Activated naive CD8-positive, alpha-beta T cell treated with anti-CD3 and anti-CD28 coated beads, Interleukin-2, amount 50 U/mL, for 16 hours (primary cell): Measurements from ENCODE around the gene SLFN12L.
"Not testable (repeated sequence)": the region's sequence is repeated elsewhere in the genome, so short reads cannot be mapped to it uniquely, and the experiment has no call there.

ENCODE experiments used
- DNase-seq: peaks from one replicate; pipeline ENCODE4 v3.0.0-alpha.2; 2020; ENCODE audit warnings: low read depth, low spot score

SLFN12L gene

DNA sequence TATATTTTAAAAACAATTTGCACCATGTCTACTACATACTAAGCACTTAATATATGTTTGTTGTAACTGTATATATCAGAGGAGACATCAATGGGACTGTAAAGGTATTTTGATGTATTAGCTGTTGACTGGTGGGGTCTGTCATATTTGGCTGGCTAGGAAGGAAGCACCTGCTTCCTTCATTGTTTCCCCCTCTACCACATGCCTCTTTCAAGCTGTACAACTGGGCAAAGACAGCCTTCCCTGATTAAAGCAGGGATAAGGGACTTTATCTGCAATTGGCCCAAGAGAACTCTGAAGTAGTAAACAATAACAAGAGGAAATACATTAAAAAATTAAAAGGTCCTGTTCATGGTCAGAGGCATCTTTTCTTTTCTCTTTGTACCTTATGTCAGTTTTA, 5.5 kb upstream of the SLFN12L start:
- DNase-seq, result no peak

DNA sequence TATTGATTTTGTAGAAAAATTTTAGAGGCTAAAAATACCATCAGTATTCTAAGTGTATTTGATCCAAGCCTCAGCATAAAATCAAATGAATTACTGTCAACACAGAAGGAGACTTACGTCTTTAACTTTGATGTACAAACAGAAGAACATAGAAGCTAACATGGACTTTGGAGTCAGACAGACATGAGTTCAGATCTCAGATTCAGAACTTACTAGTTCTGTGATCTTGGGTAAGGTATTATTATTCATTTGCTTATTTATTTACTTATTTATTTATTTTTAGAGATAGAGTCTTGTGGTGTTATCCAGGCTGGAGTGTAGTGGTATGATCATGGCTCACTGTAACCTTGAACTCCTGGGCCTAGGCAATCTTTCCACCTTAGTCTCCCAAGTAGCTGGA, 4.0 kb upstream of the SLFN12L start:
- DNase-seq, result no peak

DNA sequence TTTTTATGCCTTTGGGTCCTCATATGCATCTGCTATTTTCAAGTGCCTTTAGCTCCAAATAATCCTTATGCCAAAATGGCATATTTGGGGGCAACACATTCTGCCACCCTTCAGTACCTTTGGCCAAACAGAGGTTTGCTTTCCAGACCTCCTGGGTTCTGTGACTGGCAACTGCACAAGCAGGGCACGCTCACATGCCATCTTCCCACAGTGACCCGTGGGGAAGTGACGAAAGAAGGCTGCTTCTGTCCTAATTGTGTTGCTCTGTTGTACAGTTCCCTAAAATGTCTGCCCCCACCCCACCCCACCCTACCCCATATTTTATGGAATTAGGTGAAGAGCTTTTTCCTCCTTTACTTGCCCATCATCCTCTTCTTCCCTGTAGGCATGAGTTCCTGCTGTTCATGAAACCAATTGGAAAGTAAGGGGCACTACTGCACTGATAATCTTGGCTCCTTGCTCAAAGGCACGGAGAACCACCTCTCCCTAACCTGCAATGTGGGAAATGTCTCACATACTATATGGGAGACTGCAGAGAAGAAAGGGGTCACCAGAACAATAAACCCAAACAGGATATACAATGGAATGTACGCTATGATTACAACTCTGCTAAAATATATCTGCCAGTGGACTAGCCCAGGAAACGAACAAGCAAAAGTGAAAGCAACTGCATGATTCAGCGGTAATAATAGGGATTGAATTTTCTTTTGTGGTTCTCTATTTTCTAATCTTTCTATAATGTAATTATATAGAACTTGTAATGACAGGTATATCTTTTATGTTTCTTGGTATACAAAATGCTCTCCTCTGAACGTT, 3.3 kb upstream of the SLFN12L start:
- no peak for DNase-seq

DNA sequence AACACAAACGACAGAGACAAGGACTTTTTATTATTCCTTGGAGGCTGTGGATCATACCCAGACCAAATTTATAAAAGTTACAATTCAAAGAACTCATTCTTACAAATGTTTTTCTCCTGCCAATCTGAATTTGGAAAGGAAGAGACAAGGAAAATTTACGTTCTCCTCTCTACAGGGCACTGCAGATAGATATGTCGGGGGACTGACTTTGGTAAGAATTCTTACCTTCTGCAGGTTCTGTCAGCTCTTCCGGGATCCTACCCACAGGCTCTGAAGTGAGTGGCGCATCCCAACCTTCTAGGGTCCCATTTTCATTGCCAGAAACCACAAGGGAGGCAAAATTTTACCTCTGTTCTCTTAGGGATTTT, 2.2 kb upstream of the SLFN12L start:
- no peak for DNase-seq

DNA sequence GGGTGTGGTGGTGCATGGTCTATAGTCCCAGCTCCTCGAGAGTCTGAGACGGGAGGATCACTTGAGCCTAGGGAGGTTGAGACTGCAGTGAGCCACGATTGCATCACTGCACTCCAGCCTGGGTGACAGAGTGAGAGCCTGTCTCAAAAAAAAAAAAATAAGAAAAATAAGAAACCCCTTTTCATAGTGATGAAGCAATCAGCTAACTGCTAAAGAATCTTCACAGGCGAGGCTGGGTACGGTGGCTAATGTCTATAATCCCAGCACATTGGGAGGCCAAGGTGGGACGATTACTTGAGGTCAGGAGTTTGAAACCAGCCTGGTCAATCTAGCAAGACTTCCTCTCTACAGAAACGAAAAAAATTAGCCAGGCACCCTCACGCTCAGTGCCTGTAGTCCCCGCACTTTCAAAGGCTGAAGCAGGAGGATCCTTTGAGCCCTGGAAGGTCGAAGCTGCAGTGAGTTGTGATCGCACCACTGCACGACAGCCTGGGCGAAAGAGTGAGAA, 760 bp downstream of the SLFN12L start:
- no peak for DNase-seq

DNA sequence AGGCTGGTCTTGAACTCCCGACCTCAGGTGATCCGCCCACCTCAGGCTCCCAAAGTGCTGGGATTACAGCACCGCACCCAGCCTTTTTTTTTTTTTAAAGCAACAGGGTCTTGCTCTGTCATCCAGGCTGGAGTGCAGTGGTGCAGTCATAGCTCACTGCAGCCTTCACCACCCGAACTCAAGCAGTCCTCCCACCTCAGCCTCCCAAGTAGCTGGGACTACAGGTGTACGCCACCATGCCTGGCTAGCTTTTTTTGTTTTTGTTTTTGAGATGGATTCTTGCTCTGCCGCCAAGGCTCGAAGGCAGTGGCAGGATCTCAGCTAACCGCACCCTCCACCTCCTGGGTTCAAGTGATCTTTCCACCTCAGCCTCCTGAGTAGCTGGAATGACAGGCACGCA, 2.1 kb downstream of the SLFN12L start:
- not testable (repeated sequence) for DNase-seq

DNA sequence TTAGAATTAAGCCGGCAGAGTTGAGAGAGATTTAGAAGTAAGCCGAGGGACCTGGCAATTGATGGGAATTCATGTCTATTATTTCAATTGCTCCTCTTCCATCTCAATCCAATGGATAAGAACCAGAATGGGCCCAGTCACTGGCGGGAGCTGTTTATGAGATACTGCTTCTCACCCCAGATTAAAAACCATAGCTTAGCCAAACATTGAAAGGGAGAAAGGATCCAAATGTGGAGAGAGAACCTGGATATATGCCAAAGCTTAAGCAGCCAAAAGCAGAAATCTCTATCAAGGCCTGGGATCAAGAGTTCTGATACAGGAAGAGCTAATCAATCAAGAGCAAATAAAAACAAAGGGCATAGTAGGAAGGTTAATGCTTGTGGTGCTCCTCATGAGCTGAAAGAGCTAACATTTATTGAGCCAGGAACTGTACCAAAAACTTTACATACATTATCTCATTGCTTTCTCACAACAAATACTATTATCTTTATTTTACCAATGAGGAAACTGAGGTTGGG, 2.8 kb downstream of the SLFN12L start:
- no peak for DNase-seq

DNA sequence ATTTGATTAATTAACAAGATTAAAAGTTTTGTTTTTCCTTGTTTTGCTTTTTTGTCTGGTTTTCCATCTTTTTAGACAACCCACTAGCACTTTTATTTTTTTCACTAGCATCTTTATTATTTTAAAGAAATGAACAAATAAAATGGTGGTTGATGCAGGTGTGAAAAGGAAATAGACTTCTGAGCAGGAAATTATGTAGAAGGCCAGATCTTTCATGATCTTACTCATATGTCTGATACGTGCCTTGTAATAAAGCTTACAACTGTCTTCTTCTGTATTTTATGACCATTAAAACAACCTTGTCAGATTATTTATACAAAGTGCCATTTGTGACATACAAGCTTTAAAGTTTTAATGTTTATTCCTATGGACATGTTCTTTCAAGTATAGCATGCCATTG, 6.3 kb downstream of the SLFN12L start:
- DNase-seq, result no peak

DNA sequence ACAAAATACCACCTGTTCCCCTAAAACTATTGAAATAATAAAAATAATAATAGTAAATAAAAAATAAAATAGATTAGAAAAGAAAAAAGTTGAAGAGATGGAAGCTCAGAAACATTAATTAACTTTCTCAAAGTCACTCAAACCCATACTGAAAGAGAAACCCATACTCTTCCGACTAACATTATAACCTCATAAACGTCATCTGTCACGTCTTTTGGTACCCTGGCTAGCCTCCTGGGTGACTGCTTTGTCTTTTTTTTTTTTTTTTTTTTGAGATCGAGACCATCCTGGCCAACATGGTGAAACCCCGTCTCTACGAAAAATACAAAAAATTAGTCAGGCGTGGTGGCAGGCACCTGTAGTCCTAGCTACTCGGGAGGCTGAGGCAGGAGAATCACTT, 7.6 kb downstream of the SLFN12L start:
- DNase-seq, result no peak

DNA sequence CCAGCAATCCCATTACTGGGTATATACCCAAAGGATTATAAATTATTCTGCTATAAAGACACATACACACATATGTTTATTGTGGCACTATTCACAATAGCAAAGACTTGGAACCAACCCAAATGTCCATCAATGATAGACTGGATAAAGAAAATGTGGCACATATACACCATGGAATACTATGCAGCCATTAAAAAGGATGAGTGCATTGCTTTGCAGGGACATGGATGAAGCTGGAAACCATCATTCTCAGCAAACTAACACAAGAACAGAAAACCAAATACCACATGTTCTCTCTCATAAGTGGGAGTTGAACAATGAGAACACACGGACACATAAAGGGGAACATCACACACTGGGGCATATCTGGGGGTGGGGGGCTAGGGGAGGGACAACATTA, 8.2 kb downstream of the SLFN12L start:
- DNase-seq, result not testable (repeated sequence)

DNA sequence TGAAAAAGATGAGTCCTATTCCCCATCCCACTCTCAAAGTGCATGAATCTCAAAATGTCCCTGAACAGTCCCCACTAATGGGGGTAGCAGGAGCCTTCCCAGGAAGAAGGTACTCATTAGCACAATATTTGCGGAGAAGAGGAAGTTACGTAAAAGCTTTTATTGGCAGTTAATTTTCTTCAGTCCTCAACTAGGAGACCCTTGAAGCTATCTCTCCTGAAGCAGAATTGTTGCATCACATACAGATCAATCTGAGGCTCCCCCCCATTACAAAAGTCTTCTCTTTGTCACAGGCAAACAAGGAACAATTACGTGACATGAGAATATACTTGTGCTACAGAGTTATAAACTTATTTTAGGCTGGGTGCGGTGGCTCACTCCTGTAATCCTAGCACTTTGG, 14.2 kb downstream of the SLFN12L start:
- DNase-seq, result no peak

DNA sequence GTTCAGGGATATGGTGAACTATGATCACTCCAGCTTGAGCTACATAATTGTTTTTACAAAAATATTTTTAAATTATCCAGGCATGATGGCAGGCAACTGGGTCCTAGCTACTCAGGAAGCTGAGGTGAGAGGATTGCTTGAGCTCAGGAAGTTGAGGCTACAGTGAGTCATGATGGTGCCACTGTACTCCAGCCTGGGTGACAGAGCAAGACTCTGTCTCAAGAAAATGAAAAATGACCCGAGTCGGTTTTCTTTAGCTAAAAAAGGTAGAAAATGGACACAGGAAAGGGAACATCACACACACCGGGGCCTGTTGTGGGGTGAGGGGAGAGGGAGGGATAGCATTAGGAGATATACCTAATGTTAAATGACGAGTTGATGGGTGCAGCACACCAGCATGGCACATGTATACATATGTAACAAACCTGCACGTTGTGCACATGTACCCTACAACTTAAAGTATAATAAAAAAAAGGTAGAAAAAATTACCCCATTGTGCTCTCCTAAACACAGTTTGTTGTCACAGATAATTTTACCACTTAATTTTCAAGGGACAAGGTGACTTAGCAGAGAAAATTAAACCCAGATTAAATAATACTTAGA, 15.7 kb downstream of the SLFN12L start:
- DNase-seq, result not testable (repeated sequence)

DNA sequence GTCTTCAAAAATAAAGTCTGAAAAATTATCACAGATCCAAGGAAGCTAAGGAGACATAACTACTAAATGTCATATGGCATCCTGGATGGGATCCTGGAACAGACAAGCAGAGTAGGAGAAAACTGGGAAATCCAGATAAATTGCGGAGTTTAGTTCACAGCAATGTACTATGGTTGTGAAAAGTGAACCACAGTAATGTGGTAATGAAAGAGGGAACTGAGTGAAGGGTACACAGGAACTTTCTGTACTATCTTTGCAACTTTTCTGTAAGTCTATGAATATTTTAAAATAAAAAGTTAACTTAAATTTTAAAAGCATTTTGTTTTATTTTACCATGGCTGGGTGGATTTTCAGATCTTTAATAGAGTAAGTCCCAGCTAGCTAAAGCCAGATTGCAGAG, 16.3 kb downstream of the SLFN12L start:
- DNase-seq, result no peak

DNA sequence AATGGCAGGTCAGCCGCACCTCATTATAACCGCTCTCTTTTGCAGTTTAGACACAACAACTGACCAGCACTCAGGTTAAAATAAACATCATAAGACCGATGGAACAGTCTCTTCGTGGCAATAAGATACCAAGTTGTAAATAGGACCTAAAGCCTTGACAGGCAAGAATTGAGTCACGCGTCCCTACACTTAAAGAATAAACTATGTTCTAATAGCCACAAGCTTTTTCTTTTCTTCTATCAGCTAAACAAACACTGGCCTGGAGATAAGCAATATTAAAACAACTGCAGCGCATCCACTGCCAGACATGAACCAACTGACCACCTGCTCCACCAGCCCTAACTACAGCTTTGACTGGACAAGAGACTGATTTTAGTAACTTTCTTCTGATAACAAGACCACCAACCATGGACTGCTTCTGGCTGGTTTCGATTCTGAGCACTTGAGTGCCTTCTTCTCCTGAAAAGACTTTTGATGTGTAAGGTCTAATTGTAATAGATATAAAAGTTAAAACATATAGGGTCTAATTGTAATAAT, 17.5 kb downstream of the SLFN12L start:
- no peak for DNase-seq

DNA sequence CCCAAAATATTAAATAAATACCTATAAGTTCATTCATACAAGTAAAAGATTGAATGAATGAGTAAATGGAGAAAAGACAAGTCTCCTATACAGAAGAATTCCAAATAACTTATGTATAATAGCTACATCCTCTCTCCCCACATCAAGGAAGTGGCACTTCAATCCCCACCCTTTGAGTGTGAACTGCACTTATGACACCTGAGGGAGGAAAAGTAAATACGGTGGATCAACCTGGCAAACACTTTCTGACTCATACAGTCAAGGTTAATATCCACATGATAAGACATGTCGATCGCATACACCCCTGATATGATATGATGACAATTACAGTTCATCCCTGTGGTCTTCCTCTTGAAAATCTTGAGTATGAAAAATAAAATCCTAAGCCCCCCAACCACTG, 18.0 kb downstream of the SLFN12L start:
- no peak for DNase-seq

DNA sequence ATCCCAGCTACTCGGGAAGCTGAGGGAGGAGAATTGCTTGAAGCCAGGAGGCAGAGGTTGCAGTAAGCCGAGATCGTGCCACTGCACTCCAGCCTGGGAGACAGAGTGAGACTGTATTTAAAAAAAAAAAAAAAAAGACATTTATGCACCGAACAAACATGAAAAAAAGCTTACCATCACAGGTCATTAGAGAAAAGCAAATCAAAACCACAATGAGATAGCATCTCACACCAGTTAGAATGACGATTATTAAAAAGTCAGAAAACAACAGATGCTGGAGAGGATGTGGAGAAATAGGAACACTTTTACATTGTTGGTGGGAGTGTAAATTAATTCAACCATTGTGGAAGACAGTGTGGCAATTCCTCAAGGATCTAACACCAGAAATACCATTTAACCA, 19.0 kb downstream of the SLFN12L start:
- DNase-seq, result not testable (repeated sequence)

DNA sequence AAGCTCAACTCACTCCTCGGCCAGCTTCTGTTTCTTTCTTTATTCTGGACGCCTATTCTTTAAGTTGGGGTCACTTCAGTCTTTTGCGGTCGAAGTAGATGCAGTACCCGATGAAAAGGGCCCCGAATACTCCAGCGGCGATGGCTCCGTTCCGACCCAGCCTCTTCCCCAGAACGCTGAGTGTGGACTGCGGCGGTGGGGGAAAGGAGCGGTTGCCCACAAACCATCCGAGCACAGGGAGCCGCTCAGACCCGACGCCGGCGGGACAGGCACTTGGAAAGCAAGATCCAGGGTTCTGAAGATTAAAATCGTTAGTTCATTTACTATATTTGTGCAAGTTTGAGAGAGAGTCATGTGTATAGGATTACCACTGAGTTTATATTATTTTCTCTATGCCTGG, 22.5 kb downstream of the SLFN12L start:
- DNase-seq, result no peak

DNA sequence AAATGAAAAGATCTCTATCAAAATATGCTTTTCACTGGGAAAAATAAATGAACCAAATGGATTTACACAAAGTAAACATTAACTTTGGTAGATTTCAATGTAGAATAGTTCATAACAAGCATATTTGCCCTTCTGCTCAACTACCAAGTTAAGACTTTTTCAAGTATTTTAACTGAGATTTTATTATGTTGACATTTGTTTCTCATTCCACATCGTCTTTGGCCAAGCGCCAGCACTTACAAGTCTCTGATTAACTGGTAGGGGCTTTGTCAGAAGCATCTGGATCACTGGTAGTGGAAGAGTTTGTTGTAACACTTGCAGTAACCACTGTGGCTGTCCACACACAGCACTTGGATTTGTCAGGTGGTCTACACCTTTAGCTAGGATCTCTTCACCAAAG, 22.9 kb downstream of the SLFN12L start:
- no peak for DNase-seq

DNA sequence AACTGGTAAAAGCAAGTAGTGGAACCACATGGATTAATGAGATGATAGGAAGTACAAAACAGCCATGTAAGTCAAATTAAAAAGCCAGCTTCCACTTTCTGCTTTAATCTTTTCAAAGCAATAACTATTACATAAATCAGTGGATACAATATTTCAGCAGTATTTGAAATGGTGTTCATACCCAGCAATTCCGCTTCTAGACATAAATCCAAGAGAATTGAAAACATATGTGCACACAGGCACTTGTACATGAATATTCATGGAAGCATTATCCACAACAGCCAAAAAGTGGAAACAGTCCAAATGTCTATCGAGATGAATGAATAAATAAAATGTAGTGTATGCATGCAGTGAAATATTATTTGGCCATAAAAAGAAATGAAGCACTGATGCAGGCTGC, 27.4 kb downstream of the SLFN12L start:
- no peak for DNase-seq

DNA sequence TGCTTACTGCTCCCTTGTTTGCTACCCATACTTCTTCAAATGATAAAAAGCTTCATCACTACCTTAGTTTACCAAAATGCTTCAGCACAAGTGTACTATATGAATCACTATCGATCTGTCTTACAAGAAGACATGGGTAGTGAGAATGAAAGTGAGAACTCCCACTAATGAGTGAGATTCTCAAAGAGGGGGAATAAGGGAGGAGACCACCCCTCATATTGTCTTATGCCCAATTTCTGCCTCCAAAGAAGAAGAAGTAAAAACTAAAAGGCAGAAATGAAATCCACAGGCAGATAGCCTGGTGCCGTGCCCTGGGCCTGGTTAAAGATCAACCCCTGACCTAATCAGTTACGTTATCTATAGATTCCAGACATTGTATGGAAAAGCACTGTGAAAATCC, 29.8 kb downstream of the SLFN12L start:
- DNase-seq, result not testable (repeated sequence)

DNA sequence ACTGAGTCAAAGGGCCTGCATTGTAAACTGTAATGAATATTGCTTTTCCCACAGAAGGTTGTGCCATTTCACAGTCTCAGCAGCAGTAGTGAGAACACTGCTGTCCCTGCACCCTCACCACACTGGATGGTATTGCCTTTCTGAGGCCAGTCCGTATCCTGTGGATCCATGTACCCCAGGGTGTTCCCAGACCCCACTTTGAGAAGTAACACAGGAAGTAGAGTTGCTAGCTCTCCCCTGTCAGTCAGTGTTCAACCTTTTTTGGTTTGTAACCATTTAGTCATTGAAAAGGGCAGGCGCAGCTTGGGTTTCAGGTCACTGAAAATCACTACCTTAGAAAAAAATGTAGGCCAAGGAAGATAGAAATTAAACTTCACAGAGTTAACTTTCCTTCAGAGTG, 37.9 kb downstream of the SLFN12L start:
- DNase-seq, result no peak

DNA sequence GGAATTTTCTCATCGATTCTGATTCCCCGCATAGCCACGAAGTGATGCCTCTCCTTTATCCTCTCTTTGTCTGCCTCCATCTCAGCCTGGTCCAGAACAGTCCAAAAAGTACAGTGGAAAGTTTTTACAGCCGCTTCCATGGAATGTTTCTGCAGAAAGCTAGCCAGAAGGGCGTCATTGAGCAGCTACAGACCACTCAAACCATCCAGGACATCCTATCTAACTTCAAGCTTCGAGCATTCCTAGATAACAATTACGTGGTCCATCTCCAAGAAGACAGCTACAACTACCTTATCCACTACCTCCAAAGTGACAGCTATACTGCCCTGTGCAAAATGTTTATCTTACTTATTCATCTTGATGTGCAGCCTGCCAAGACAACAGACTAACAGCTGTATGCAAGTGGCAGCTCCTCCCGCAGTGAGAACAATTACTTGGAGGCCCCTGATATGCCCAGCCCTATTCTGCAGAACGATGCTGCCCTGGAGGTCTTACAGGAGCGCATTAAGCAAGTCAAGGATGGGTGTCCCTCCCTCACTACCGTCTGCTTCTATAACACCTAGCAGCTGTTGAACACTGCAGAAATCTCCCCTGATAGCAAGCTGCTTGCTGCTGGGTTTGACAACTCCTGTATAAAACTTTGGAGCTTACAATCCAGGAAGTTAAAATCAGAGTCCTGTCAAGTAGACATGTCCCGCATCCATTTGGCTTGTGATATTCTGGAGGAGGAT, 38.9 kb downstream of the SLFN12L start:
- DNase-seq, result no peak
